Prostate gland (tissue), 2 donors: ENCODE measurements around the gene OSCP1.

Experiments used
- POLR2A ChIP-seq: fragments of 450-650 bp; IDR thresholded peaks from one replicate; pipeline ENCODE4 v1.6.1; 2016; ENCODE audit warnings: antibody characterized with exemption, mild to moderate bottlenecking
- POLR2AphosphoS5 ChIP-seq: sonication (generic); formaldehyde crosslinking; IDR thresholded peaks from one replicate; pipeline ENCODE4 v1.6.1; 2017; ENCODE audit warnings: antibody characterized with exemption
- TF ChIP-seq, protein P1 (sequence below), 4 experiments: fragments of 200-600 bp in 2 of 4; fragments of 450-650 bp in 2 of 4; sonication (generic) in 2 of 4; IDR thresholded peaks; 1 replicate in 3 of 4; 2 replicates in 1 of 4; pipeline ENCODE4 v1.5.1; 2016 to 2019; ENCODE audit warnings: antibody characterized with exemption in 4 of 4, mild to moderate bottlenecking in 2 of 4, moderate library complexity in 2 of 4

DNA sequence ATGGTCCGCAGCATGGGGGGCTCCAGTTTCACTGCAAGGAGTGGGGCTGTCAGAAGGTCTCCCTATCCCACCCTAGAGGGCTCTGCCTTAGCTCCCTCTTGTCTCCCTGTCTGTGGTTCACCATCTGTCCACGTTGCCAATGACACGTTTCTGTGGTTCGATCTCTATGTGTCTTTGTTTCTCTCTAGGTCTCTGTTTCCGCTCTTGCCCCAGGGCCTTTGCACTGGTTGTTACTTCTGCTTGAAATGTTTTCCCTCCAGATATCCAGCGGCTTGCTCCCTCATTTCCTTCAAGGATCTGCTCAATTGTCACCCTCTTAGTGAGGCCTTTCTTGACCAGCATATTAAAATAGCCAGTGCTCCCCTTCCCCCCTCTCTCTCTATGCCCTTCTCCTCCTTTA, 22.4 kb upstream of the OSCP1 start:
- TF ChIP-seq, protein P1, sequence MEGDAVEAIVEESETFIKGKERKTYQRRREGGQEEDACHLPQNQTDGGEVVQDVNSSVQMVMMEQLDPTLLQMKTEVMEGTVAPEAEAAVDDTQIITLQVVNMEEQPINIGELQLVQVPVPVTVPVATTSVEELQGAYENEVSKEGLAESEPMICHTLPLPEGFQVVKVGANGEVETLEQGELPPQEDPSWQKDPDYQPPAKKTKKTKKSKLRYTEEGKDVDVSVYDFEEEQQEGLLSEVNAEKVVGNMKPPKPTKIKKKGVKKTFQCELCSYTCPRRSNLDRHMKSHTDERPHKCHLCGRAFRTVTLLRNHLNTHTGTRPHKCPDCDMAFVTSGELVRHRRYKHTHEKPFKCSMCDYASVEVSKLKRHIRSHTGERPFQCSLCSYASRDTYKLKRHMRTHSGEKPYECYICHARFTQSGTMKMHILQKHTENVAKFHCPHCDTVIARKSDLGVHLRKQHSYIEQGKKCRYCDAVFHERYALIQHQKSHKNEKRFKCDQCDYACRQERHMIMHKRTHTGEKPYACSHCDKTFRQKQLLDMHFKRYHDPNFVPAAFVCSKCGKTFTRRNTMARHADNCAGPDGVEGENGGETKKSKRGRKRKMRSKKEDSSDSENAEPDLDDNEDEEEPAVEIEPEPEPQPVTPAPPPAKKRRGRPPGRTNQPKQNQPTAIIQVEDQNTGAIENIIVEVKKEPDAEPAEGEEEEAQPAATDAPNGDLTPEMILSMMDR (IDR thresholded peaks at IDR 0.05), result no peak
- TF ChIP-seq POLR2A (no peak), POLR2AphosphoS5 (no peak)
